ENCODE measurements around the gene CFAP20DC.
"Not testable (repeated sequence)": the region's sequence is repeated elsewhere in the genome, so short reads cannot be mapped to it uniquely, and the experiment has no call there.

CFAP20DC gene

DNA sequence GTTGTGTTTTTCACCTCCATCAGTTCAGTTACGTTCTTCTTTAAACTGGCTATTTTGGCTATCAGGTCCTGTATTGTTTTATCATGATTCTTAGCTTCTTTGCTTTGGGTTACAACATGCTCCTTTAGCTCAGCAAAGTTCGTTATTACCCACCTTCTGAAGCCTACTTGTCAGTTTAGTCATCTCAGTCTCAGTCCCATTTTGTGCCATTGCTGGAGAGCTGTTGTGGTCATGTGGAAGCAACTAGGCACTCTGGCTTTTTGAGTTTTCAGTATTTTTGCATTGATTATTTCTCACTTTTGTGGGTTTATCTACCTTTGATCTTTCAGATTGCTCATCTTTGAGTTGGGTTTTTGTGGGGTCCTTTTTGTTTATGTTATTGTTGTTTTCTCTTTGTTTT, 151.3 kb downstream of the CFAP20DC start:
- Histone ChIP-seq H3K36me3 (ENCODE audit: insufficient read depth, low read length) (no peaks in the 10 kb centered on the region), H3K9me3 (replicated peaks; ENCODE audit: low read length) (no peaks in the 10 kb centered on the region), H3K4me2 (ENCODE audit: low read length) (no peak overlapping the region), H3K27me3 (ENCODE audit: control insufficient read depth, insufficient read depth, low read length) (no peaks in the 10 kb centered on the region), H3K4me3 (ENCODE audit: low read length) (no peak overlapping the region), H3K9ac (ENCODE audit: low read depth, low read length) (no peak overlapping the region), H3K4me1 (ENCODE audit: control insufficient read depth, insufficient read depth, low read length) (peaks cover 5% of the 10 kb centered on the region)

DNA sequence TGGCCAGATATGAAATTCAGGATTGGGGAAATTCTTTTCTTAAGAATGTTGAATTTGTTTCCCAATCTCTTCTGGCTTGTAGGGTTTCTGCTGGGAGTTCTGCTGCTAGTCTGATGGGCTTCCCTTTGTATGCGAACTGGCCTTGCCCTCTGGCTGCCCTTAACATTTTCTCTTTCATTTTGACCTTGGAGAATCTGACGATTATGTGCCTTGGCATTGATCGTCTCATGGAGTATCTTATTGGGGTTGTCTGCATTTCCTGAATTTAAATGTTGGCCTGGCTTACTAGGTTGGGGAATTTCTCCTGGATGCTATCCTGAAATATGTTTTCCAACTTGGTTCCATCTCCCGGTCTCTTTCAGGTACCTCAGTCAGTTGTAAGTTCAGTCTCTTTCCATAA, 152.2 kb downstream of the CFAP20DC start:
- H3K4me1 ChIP-seq (ENCODE audit: control insufficient read depth, insufficient read depth, low read length) = peaks cover 5% of the 10 kb centered on the region
- no peak overlapping the region for H3K4me2 ChIP-seq (ENCODE audit: low read length)
- H3K4me3 ChIP-seq (ENCODE audit: low read length) = no peak overlapping the region
- H3K27me3 ChIP-seq (ENCODE audit: control insufficient read depth, insufficient read depth, low read length) = no peaks in the 10 kb centered on the region
- H3K9me3 ChIP-seq (replicated peaks; ENCODE audit: low read length) = no peaks in the 10 kb centered on the region
- H3K9ac ChIP-seq (ENCODE audit: low read depth, low read length) = no peak overlapping the region
- no peaks in the 10 kb centered on the region for H3K36me3 ChIP-seq (ENCODE audit: insufficient read depth, low read length)

DNA sequence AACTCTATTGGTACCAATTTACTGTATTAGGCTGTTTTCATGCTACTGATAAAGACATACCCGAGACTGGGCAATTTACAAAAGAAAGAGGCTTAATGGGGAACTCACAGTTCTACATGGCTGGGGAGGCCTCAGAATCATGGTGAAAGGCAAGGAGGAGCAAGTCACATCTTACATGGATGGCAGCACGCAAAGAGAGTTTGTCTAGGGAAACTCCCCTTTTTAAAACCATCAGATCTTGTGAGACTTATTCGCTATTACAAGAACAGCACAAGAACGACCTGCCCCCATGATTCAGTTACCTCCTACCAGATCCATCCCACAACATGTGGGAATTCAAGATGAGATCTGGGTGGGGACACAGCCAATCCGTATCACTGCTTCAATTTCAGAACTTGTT, 154.1 kb downstream of the CFAP20DC start:
- H3K27me3 ChIP-seq (ENCODE audit: control insufficient read depth, insufficient read depth, low read length); H3K36me3 ChIP-seq (ENCODE audit: insufficient read depth, low read length); H3K9ac ChIP-seq (ENCODE audit: low read depth, low read length); H3K9me3 ChIP-seq (replicated peaks; ENCODE audit: low read length); H3K4me2 ChIP-seq (ENCODE audit: low read length); H3K4me1 ChIP-seq (ENCODE audit: control insufficient read depth, insufficient read depth, low read length); H3K4me3 ChIP-seq (ENCODE audit: low read length): not testable (repeated sequence)

DNA sequence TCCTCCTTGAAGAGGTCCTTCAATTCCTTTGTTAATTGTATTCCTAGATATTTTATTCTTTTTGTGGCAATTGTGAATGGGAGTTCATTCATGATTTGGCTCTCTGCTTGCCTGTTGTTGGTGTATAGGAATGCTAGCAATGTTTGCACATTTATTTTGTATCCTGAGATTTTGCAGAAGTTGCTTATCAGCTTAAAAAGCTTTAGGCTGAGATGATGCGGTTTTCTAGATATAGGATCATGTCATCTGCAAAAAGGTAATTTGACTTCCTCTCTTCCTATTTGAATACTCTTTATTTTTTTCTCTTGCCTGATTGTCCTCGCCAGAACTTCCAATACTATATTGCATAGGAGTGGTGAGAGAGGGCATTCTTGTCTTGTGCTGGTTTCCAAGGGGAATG, 157.3 kb downstream of the CFAP20DC start:
- H3K4me2 ChIP-seq (ENCODE audit: low read length); H3K4me1 ChIP-seq (ENCODE audit: control insufficient read depth, insufficient read depth, low read length); H3K36me3 ChIP-seq (ENCODE audit: insufficient read depth, low read length); H3K27me3 ChIP-seq (ENCODE audit: control insufficient read depth, insufficient read depth, low read length); H3K4me3 ChIP-seq (ENCODE audit: low read length); H3K9ac ChIP-seq (ENCODE audit: low read depth, low read length); H3K9me3 ChIP-seq (replicated peaks; ENCODE audit: low read length): not testable (repeated sequence)

DNA sequence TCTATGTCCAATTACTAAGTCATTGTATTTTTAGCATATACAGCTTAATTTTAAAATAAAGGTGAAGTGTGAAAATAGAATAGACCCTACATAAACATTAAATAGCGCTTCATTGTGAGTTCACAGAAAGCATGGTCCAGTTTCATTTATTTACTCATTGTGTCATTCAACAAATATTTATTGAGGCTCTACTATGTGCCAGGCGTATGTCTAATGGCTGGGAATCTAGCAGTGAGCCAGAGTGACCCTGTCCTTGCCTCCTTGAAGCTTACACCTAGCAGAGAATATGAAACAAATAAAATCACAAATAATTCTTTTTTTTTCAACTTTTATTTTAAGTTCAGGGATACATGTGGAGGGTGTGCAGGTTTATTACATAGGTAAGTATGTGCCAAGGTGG, 161.7 kb downstream of the CFAP20DC start:
- no peaks in the 10 kb centered on the region for H3K4me1 ChIP-seq (ENCODE audit: control insufficient read depth, insufficient read depth, low read length)
- H3K4me2 ChIP-seq (ENCODE audit: low read length) = no peak overlapping the region
- H3K9ac ChIP-seq (ENCODE audit: low read depth, low read length) = no peak overlapping the region
- H3K4me3 ChIP-seq (ENCODE audit: low read length) = no peak overlapping the region
- no peaks in the 10 kb centered on the region for H3K27me3 ChIP-seq (ENCODE audit: control insufficient read depth, insufficient read depth, low read length)
- H3K36me3 ChIP-seq (ENCODE audit: insufficient read depth, low read length) = no peaks in the 10 kb centered on the region
- no peaks in the 10 kb centered on the region for H3K9me3 ChIP-seq (replicated peaks; ENCODE audit: low read length)

DNA sequence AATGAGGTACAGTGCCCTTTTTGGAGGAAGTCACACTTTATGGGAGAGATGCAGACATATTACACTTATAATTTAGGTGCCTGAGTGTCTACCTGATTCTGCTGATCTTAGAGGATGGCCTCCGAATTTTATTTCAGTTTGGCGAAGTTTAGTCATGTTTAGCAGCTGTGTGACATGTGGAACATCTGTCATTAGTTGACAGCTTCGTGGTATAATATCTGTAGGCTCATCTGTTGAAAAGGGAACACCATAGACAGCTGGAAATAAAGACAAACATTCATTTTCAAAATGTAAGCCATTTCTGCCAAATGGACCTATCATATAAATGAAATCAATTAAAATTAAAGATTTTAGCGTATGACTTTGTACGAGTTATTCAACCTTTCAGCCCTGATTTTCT, 165.4 kb downstream of the CFAP20DC start:
- Histone ChIP-seq H3K36me3 (ENCODE audit: insufficient read depth, low read length) (no peaks in the 10 kb centered on the region), H3K4me3 (ENCODE audit: low read length) (no peak overlapping the region), H3K4me1 (ENCODE audit: control insufficient read depth, insufficient read depth, low read length) (peaks cover 4% of the 10 kb centered on the region), H3K4me2 (ENCODE audit: low read length) (no peak overlapping the region), H3K27me3 (ENCODE audit: control insufficient read depth, insufficient read depth, low read length) (no peaks in the 10 kb centered on the region), H3K9me3 (replicated peaks; ENCODE audit: low read length) (no peaks in the 10 kb centered on the region), H3K9ac (ENCODE audit: low read depth, low read length) (no peak overlapping the region)

DNA sequence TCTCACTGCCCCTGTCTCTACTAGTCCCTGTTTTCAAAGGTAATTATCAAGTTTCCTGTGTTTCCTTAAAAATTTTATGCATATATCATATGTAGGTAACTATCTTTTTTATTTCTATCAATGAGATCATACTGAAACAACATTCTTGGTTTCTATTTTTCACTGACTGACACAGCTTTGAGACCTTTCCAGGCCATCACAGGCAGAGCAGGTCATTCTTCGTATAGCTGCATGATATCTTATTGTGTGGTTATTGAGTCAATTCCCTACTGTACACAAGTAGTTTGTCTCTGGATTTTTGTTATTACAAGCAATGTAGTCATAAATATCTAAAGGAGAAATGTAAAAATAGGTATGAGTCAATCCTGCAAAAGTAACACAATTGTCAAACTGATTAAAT, 169.6 kb downstream of the CFAP20DC start:
- Histone ChIP-seq H3K27me3 (ENCODE audit: control insufficient read depth, insufficient read depth, low read length) (no peaks in the 10 kb centered on the region), H3K4me3 (ENCODE audit: low read length) (no peak overlapping the region), H3K4me1 (ENCODE audit: control insufficient read depth, insufficient read depth, low read length) (peaks cover 8% of the 10 kb centered on the region), H3K9ac (ENCODE audit: low read depth, low read length) (no peak overlapping the region), H3K9me3 (replicated peaks; ENCODE audit: low read length) (no peaks in the 10 kb centered on the region), H3K36me3 (ENCODE audit: insufficient read depth, low read length) (no peaks in the 10 kb centered on the region), H3K4me2 (ENCODE audit: low read length) (no peak overlapping the region)

DNA sequence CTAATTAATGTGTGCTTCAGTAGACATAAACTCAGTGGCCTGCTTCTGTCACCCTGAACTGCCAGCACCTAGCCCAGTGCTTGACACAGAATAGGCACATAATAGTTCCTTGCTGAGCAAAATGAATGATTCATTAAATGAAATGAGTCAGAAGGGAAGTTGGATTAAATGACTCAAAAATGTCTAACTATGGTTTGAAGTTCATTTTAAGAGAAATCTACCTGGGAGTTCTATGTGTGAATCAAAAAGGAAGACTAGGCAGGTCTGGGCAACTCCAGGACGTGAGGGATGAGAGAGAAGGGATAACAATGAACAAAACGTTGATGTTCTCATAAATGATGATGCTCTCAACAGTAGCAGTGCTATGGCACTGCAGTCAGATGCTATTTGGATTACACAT, 175.0 kb downstream of the CFAP20DC start:
- no peaks in the 10 kb centered on the region for H3K9me3 ChIP-seq (replicated peaks; ENCODE audit: low read length)
- peaks cover 20% of the 10 kb centered on the region for H3K4me1 ChIP-seq (ENCODE audit: control insufficient read depth, insufficient read depth, low read length)
- H3K4me3 ChIP-seq (ENCODE audit: low read length) = no peak overlapping the region
- no peak overlapping the region for H3K9ac ChIP-seq (ENCODE audit: low read depth, low read length)
- H3K4me2 ChIP-seq (ENCODE audit: low read length) = peak overlapping the region; percentile 33
- H3K36me3 ChIP-seq (ENCODE audit: insufficient read depth, low read length) = no peaks in the 10 kb centered on the region
- no peaks in the 10 kb centered on the region for H3K27me3 ChIP-seq (ENCODE audit: control insufficient read depth, insufficient read depth, low read length)

DNA sequence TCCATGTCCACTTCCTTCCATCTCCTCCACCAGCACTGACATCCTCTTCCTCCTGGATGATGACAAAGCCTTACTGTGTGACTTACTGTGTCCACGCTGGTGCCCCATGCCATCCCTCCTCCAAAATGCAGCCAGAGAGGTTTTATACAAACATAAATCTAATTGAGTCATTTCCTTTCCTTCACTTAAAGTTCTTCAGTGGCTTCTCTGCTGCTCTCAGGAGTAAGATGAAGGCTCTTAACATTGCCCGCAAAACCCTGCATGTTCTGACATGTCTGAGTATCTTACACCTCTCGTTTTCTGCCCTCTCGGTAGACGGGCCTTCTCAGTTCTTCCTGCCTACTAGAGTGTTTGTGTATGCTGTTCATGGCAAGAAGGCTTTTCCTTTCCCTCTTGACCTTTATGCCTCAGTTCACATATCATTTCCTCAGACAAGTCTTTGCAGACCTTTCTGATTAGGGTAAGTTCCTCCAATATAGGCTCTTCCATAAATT, 175.5 kb downstream of the CFAP20DC start:
- Histone ChIP-seq H3K9me3 (replicated peaks; ENCODE audit: low read length) (no peaks in the 10 kb centered on the region), H3K4me2 (ENCODE audit: low read length) (peak overlapping the region; percentile 33), H3K4me3 (ENCODE audit: low read length) (no peak overlapping the region), H3K27me3 (ENCODE audit: control insufficient read depth, insufficient read depth, low read length) (no peaks in the 10 kb centered on the region), H3K4me1 (ENCODE audit: control insufficient read depth, insufficient read depth, low read length) (peaks cover 20% of the 10 kb centered on the region), H3K36me3 (ENCODE audit: insufficient read depth, low read length) (no peaks in the 10 kb centered on the region), H3K9ac (ENCODE audit: low read depth, low read length) (peak overlapping the region; percentile 8)

DNA sequence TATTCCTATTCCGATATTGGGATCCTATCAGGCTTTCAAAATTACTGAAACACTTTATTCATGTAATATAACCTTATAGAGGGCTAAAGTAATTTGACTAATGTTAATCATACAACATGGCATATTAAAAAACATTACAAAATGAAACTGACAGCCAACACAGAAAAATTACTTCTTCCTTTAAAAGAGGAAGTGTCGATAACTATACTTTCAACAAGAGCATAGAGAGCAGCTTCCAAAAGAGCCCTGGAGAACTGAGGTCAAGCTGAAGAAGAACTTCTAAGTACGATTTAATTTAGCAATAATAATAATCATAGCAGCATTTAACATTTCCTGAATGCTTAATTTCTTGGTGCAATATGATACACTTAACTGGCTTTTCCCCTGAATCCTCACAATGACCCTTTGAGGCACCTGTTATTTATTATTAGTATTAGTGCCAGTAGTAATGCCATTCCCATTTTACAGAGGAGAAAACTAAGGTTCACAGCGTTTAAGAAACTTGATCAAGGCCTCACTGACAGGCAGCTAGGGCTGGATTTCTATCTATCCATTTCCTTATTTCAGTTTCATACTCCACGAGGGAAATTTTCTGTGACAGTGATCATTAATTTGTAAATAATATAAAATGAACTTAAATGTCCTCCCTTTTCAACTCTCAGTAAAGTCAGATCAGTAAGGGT, 181.6 kb downstream of the CFAP20DC start:
- Histone ChIP-seq H3K9ac (ENCODE audit: low read depth, low read length) (no peak overlapping the region), H3K36me3 (ENCODE audit: insufficient read depth, low read length) (no peaks in the 10 kb centered on the region), H3K4me2 (ENCODE audit: low read length) (no peak overlapping the region), H3K4me1 (ENCODE audit: control insufficient read depth, insufficient read depth, low read length) (no peaks in the 10 kb centered on the region), H3K9me3 (replicated peaks; ENCODE audit: low read length) (no peaks in the 10 kb centered on the region), H3K4me3 (ENCODE audit: low read length) (no peak overlapping the region), H3K27me3 (ENCODE audit: control insufficient read depth, insufficient read depth, low read length) (no peaks in the 10 kb centered on the region)

DNA sequence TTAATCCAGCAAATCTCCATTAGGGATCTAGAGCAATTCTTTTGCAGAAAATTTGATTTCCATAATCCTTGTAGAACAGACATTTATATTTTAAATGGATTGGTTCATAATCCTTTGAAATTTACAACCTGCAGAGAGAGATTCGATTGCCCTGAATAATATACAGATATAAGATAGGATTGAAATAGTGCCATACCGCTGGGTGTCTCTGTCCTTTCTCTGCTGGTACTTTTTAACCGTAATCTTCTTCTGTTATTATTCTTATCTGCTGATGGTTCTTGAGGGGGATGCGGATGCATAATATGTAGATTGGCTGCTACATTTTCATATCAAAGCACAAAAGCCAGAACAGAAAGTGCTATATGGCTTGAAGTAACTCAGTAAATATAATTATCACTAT, 182.2 kb downstream of the CFAP20DC start:
- H3K4me3 ChIP-seq (ENCODE audit: low read length) = no peak overlapping the region
- no peaks in the 10 kb centered on the region for H3K36me3 ChIP-seq (ENCODE audit: insufficient read depth, low read length)
- no peak overlapping the region for H3K9ac ChIP-seq (ENCODE audit: low read depth, low read length)
- H3K4me2 ChIP-seq (ENCODE audit: low read length) = no peak overlapping the region
- H3K27me3 ChIP-seq (ENCODE audit: control insufficient read depth, insufficient read depth, low read length) = no peaks in the 10 kb centered on the region
- H3K9me3 ChIP-seq (replicated peaks; ENCODE audit: low read length) = no peaks in the 10 kb centered on the region
- H3K4me1 ChIP-seq (ENCODE audit: control insufficient read depth, insufficient read depth, low read length) = no peaks in the 10 kb centered on the region

DNA sequence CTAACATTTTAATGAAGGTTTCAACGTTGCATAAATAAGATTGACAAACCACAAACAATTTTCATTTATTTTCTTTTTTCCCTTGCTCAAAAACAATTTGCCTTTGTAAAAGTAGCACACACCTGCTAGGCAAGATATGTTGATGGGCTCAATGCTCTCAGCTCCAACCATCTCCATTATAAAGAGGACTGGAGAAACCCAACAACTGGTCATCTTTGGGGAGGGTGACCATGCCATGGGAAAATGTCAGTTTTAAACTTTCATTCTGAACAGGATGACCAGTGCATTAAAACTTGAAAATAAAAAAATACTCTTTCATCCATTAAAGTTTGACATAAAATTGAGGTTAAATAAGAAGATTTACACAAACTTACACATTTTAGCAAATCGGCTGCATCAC, 183.7 kb downstream of the CFAP20DC start:
- no peak overlapping the region for H3K4me3 ChIP-seq (ENCODE audit: low read length)
- no peak overlapping the region for H3K4me2 ChIP-seq (ENCODE audit: low read length)
- no peaks in the 10 kb centered on the region for H3K9me3 ChIP-seq (replicated peaks; ENCODE audit: low read length)
- H3K36me3 ChIP-seq (ENCODE audit: insufficient read depth, low read length) = no peaks in the 10 kb centered on the region
- H3K4me1 ChIP-seq (ENCODE audit: control insufficient read depth, insufficient read depth, low read length) = no peaks in the 10 kb centered on the region
- H3K9ac ChIP-seq (ENCODE audit: low read depth, low read length) = no peak overlapping the region
- no peaks in the 10 kb centered on the region for H3K27me3 ChIP-seq (ENCODE audit: control insufficient read depth, insufficient read depth, low read length)

All from skeletal muscle satellite cell (primary cell).